Fibroblast of the conjunctiva (primary cell): ENCODE data around the gene SERGEF.
A peak's percentile ranks its signal among the peaks of the same experiment; 100 is the strongest.

Experiments used
- DNase-seq: peaks from one replicate; pipeline ENCODE4 v3.0.0-alpha.2; 2010; ENCODE audit warnings: low read depth

SERGEF gene

DNA sequence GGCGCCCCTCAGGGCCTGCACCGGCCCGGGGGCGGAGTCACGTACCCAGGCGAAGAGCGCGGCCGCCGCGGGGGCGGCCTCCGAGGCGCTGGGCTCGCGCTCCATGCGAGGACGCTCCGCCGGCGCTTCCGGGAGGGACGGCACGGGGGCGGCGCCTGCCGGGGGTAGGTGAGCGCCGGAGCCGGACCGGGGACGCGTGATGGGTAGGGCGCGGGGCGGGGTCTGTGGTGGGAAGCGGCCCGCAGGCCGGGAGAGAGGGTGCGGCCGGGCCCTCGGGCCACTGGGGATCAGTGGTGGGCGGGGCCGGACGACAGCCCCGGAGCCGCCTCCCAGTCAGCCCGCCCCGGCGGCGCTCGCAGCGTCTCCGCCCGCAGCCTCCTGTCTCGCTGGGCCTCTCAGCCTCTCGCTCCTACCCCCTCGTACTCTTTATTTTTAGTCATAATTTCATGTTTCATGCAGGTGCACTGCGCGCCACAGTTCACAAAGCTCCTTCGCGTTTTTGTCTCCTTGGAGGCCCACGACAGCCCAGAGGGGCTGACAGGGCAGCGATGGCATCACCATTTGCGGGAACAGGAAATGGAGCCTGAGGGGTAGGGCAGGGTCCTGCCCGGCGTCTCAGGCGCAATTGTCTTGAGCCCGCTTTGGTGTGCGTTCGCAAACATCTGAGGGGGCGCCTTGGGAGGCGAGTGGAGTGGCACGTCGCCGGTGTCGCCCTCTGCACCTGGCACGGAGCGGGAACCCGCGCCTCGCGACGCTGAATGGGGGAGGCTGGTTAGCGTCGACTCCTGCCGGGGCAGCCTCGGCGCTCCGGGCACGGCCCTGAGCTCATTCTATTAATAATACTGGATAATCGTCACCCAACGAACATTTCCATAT, at the start of gene SERGEF:
Gene SERGEF (minus strand): TSS at position 142 of the 876 bp plus-strand sequence. CDS start 37 bp downstream, at position 105.
- DNase-seq = peak; percentile 75

DNA sequence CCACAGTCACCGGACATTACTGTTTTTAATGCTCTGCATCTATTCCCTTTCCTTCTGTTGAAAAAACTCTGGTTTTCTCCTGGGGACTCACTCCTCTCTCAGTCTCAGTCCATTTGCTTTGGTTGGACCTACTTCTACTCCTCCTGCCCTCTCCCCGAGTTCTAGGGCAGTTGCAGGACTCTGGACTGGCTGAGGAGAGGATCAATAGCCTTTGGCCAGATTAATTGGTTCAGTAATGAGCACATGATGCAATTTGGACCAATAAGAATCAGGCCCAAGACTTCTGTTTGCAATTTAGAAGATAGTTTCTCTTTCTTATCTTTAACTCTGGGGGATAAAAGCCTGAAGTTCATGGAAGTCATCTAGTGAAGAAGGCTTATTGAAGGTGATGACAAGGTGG, 48.5 kb upstream of the SERGEF start:
- DNase-seq = no peak

DNA sequence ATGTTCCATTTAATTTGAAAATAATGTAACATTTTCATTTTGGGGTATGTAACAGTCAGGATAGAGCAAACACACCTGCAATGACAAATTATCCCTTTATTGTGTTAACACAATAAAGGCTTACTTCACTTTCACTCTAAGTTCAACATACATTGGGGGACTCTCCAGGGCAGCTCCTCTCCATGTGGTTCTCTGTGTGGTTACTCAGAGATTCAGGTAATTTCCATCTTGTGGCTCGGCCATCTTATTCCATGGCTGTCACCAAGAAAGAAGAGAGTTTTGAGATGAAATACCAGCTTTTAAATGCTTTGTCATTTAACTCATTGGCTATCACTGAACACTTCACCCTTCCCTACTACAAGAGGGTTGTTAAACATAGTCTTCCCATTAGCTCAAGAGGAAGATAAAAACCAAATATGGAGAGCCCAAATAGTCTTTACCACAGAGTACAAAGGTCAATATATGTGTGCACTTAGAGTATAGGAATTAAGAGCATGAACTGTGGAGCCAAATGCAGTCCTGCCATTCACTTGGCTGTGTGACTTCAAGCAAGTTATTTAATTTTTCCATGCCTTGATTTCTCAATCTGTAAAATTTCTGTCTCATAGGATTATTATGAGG, 43.8 kb upstream of the SERGEF start:
- DNase-seq = no peak

DNA sequence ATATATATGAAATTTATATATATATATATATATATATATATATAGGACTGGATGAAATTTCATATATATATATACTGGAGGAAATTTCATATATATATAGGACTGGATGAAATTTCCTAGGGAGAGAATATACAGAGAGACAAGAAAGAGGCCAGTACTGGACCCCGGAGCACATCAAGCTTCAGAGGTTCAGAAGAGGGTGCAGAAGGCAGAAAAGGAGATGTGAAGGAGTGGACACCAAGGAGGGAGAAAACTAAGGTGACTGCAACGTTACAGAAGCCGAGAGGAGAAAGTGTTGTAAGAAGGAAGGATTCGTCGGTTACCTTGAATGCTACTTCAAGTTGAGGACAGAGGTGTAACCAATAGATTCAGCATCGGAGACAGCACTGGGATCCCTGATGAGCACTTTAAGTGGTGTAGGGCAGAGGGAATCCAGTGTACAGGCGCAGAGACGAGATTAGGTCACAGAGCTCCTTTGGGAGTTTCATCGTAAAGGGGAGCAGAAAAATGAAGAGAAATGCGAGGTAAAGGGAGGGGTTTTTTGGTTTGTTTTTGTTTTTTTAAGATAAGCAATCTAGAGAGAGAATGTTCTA, 41.8 kb upstream of the SERGEF start:
- no peak for DNase-seq

DNA sequence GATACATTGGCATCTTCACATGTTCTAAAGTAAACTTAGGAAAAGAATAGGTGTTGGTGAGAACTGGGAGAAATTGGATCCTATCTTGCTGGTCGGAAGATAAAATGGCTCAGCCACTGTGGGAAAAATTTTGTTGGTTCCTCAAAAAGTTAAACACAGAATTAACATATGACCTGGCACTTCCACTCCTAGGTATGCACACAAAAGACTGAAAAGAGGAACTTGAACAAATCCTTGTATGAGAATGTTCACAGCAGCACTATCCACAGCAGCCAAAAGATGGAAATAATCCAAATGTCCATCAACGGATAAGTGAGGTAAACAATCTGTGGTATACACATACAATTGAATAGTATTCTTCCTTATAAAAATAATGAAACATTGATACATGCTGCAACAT, 38.0 kb upstream of the SERGEF start:
- no peak for DNase-seq

- no peak for DNase-seq
These were observed 33.4 kb upstream of the SERGEF start, which contains the start of gene TPH1 for GRCh38 chr11:18046116-18046777. TSS of gene TPH1 (minus strand) at chr11:18046269. CDS start at chr11:18040762, 5,507 bp downstream.

DNA sequence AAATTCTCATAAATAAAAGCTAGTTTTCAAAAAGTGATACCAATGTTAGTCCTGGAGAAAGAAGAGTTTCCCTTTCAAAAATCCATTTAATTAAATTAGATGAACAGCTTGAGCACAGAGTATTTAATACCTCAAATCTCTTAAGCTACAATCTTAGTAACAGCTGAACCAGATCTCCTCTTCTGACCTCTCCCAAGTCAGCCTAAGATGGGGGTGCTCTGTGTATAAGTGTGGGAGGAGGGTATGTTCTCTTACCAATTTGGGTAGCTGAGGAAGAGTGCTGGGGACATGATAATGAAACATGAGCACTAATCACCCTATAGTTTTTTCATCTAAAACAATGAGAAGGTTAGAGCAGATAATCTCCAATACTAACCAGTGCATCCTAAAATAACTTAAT, 23.6 kb upstream of the SERGEF start:
- no peak for DNase-seq

DNA sequence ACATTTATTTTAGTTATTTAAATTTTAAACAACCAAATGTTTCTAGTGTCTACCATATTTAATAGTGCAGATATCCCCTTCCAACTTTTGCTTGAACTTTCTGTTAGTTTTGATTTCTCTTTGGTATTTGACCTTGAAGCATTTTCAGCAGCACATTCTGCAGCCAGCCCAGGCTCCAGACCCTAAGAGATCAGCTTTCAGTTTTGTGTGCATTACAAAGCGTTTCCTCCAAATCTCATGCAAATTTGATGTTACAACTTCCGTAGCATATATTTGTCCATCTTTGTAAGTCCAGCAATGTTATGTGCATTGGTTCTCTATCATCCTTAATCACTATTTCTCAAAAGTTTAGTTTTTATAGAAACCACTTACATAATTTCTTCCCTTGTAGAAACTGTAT, 14.6 kb upstream of the SERGEF start:
- no peak for DNase-seq

DNA sequence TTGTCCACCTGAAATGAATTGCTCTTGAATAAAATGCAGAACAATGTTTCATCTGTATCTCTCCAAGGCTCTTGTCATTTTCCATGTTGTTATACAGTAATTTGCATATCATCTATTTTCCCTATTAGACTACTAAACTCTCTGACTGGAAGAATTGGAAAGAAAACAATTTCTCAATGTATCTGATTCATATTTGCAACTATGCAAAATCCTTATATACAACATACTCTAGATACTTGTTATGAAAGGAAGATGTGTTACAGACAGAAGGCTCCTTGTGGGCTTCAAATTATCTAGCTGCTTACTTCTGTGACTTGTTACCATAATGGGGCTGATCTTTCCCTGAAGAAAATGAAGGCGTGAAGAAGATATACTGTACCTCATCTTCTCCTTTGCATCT, 9.6 kb upstream of the SERGEF start:
- no peak for DNase-seq

GRCh38 chr11:18019650-18020049, 6.8 kb upstream of the SERGEF start:
- DNase-seq = no peak

DNA sequence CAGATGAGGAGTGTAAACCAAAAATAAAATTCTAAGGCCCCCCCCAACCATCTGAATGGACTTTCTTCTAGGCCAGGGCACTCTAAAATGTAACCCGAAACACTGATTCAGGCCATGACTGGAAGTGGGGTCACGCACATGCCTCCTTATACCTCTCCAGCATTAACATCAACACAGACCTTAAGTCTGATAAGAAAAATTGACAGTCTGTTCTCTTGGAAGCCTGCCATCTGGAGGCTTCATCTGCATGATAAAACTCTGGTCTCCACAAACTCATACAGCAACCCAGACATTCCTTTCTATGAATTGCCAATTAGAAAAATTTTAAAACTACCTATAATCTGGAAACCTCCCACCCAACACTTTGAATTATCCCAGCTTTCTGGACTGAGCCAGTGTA, 3.9 kb upstream of the SERGEF start:
- no peak for DNase-seq

- DNase-seq = no peak
These were observed 2.0 kb upstream of the SERGEF start for GRCh38 chr11:18014876-18015275.

GRCh38 chr11:18013790-18014507, 1.1 kb upstream of the SERGEF start:
- no peak for DNase-seq

DNA sequence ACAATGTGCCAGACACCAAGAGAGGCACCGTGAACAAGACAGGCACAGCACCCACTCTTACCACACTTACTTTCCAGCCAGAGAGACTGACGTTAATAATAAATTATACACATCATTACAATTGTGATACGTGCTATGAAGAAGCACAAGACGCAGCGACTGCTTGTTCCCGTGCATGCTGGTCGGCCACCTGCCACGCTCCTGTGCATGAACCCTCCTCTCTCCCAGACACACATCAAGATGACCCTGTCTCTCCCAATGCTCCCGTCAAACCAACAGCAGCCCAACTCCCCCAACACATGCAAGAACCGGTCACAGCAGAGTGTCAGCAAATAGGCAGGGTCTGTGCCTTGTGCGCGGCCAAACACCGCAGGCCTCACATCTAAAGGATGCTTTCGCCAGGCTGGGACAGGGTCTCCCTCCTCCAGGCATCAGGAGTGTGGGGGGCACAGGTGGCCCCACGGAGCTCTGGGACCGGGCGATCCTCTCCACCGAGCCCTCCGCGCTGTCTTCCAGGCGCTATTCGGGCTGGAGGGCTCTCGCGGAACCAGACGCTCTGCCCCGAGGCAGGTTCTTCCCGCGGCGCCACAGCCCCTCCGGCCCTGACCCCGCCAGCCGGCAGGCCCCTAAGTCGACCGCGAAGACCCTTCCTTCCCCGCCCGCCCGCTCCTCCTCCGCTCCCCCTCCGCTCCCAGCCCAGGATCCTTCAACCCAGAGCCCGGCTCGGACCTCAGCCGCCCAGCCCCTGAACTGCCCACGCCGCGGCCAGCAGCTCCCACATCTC, 533 bp downstream of the SERGEF start:
- no peak for DNase-seq

- DNase-seq = no peak
These were observed 1.2 kb downstream of the SERGEF start for GRCh38 chr11:18011633-18012032.

- DNase-seq = no peak
These were observed 1.8 kb downstream of the SERGEF start for GRCh38 chr11:18010977-18011586.

DNA sequence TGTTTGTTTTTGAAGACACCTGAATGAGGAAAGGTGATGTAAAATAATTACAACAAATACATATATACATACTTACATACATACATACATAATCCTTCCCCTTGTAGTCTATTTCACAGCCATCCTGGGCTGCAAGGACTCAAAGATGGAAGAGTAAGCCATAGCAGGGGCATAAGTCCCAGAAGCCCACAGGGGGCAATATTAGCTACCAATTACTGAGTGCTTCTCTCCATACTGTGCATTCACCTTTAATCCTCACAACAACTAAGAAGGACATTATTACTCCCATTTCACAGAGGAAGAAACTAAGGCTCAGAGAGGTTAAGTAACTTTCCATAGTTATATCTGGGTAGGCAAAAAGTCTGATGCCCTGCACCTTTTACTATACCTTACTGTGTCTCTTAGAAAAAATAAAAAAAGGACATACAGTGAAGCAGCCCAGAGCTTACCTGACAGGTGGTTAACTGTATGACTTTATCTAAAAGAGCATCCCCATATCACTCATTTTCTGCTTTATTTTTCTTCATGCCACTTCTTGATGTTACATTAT, 2.7 kb downstream of the SERGEF start:
- DNase-seq = no peak

GRCh38 chr11:18005376-18006129, 7.3 kb downstream of the SERGEF start:
- DNase-seq = no peak

DNA sequence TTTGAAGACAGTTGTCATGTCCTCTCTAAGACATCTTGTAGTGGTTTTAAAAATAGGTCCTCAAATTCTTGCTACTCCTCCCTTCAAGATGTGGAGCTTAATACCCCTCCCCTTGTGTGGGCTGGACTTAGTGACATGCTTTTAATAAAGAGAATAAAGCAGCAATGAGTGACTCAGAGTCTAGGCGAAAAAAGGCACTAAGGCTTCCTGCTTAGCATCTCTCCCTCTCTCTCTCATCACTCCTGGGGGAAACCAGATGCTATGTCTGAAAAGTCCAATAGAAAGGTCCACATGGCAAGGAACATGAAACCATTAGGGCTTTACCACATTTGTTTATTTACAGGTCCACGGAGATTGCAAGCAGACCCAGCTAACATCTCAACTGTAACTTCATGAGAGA, 11.7 kb downstream of the SERGEF start:
- DNase-seq = no peak

DNA sequence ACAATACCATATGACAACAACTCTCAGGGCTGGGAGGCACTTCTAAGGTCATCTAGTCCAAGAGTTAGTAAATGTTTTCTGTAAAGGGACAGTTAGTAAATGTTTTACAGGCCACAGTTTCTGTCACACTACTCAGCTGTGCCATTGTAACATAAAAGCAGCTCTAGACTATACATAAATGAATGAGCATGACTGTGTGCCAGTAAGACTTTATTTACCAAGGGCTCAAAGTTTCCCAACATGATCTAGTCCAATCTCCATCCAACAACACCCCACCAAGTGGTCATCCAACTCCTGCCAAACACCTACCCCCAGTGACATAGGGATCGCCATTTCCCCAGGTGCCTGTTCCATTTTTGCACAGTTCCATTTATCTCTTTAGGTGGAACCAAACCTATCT, 12.1 kb downstream of the SERGEF start:
- DNase-seq = no peak
